ENCODE measurements around the gene CENATAC. TPM values are rescaled to one million over a fixed set of nuclear protein-coding genes. Genes with fewer than 3 reads are reported as not detected.
"Not testable (repeated sequence)": the region's sequence is repeated elsewhere in the genome, so short reads cannot be mapped to it uniquely, and the experiment has no call there.

Gene CENATAC
- total and polyA plus RNA-seq, 2 donors (not counting 1 experiment from before 2014, with no cell fraction given): 50.1 to 122 TPM

DNA sequence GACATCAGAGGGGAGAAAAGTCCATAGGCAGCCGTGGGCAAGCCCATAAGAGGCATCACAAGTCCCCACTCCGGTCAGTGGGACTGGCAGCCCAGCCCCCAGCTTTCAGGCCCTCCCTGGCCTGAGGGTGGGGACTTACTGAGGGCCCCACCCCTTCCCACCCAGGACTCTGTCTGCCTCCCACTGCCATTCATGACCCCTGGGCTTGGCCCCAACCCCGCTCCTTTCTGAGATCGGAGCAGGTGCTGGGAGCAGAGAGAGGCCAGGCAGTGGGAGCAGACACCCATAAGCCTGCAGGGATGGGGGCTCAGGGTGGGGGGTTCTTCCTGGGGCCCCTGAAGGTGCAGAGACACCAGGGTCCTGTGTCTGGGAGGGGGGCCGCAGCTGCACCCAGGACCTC is 36.7 kb upstream of the CENATAC start:
- Histone ChIP-seq H3K36me3 (replicated peaks in 1 of 2; ENCODE audit: control extremely low read depth in 1 of 2, control insufficient read depth in 1 of 2, extremely low read depth in 1 of 2, insufficient read depth in 2 of 2, low read length in 1 of 2) (no peaks in the 10 kb centered on the region), H2AFZ (ENCODE audit: insufficient read depth, low read depth, low read length, poor library complexity, severe bottlenecking) (no peak overlapping the region), H3K4me2 (replicated peaks; ENCODE audit: low read depth, low read length, poor library complexity, severe bottlenecking) (no peak overlapping the region), H3K9ac (ENCODE audit: low read length) (no peak overlapping the region), H3K4me1 (ENCODE audit: control insufficient read depth in 2 of 2, insufficient read depth in 2 of 2, low read length in 2 of 2) (peaks cover 0 to 6% of the 10 kb centered on the region in 2 donors), H3K9me3 (ENCODE audit: control extremely low read depth in 1 of 3, control insufficient read depth in 2 of 3, insufficient read depth in 1 of 3, low read length in 2 of 3) (no peaks in the 10 kb centered on the region), H3K27ac (ENCODE audit: low read length in 2 of 2) (no peak overlapping the region), H3K4me3 (ENCODE audit: control extremely low read depth in 1 of 5, extremely low read depth in 1 of 5, insufficient read depth in 1 of 5, low read depth in 2 of 5, low read length in 4 of 5) (no peak overlapping the region), H3K79me2 (ENCODE audit: control insufficient read depth, insufficient read depth, low read length) (peaks cover 8% of the 10 kb centered on the region), H4K20me1 (ENCODE audit: control insufficient read depth, insufficient read depth, low read length, poor library complexity, severe bottlenecking) (no peaks in the 10 kb centered on the region), H3K27me3 (replicated peaks in 1 of 4; ENCODE audit: control extremely low read depth in 1 of 4, control insufficient read depth in 3 of 4, insufficient read depth in 4 of 4, low read length in 3 of 4) (peaks cover 0 to 4% (median 0%) of the 10 kb centered on the region in 4 experiments)
- TF ChIP-seq EZH2 (IDR thresholded peaks at IDR 0.05; ENCODE audit: borderline replicate concordance, insufficient read depth, low read depth, low read length, poor library complexity, severe bottlenecking): no peak
- TF ChIP-seq, protein P1, sequence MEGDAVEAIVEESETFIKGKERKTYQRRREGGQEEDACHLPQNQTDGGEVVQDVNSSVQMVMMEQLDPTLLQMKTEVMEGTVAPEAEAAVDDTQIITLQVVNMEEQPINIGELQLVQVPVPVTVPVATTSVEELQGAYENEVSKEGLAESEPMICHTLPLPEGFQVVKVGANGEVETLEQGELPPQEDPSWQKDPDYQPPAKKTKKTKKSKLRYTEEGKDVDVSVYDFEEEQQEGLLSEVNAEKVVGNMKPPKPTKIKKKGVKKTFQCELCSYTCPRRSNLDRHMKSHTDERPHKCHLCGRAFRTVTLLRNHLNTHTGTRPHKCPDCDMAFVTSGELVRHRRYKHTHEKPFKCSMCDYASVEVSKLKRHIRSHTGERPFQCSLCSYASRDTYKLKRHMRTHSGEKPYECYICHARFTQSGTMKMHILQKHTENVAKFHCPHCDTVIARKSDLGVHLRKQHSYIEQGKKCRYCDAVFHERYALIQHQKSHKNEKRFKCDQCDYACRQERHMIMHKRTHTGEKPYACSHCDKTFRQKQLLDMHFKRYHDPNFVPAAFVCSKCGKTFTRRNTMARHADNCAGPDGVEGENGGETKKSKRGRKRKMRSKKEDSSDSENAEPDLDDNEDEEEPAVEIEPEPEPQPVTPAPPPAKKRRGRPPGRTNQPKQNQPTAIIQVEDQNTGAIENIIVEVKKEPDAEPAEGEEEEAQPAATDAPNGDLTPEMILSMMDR (IDR thresholded peaks at IDR 0.05): no peak
- H3K9me3 Mint-ChIP-seq (ENCODE audit: insufficient read depth): no peaks in the 10 kb centered on the region
- ATAC-seq (ENCODE audit: low read depth) (no peak), DNase-seq (no peak)
- WGBS (ENCODE audit: insufficient coverage): 95% methylated on average over 4 of the region's 5 CpGs
- no peak overlapping the region for H3K27ac Mint-ChIP-seq
- intact Hi-C loops (cut with micrococcal nuclease): no loop called here
- POLR2A ChIA-PET: no interaction called here
- peaks cover 15% of the 10 kb centered on the region for H3K27me3 Mint-ChIP-seq
- H3K4me1 Mint-ChIP-seq: peaks cover 5% of the 10 kb centered on the region
- CTCF ChIA-PET: interaction anchor here (0.8 to 1.4 kb wide), 3 partner anchors 256 to 521 kb away, joined by 3 to 5 read pairs (median 4); no protein-coding TSS in a partner anchor
- no peak overlapping the region for H3K4me3 Mint-ChIP-seq

DNA sequence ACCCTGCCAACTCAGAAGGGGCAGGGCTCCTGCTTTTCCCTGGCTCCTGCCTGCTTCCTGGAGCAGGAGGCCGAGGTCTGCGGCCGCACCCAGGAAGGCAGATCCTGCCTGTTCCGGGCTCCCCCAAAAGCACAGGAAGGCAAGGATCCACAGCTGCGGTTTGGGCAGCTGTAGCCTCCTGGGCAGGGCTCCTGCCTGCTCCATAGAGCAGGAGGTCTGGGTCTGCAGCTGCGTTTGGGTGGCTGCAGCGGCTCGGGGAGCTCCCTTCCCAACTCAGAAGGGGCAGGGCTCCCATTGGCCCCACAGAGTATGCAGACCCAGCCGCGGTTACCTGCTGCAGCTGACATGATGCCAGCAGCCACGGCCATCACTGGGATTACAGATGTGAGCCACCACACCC is 36.3 kb upstream of the CENATAC start:
- H3K9ac ChIP-seq (ENCODE audit: low read length): no peak overlapping the region
- no peaks in the 10 kb centered on the region for H3K36me3 ChIP-seq (replicated peaks in 1 of 2; ENCODE audit: control extremely low read depth in 1 of 2, control insufficient read depth in 1 of 2, extremely low read depth in 1 of 2, insufficient read depth in 2 of 2, low read length in 1 of 2)
- Mint-ChIP-seq H3K9me3 (ENCODE audit: insufficient read depth) (no peaks in the 10 kb centered on the region), H3K4me3 (no peak overlapping the region), H3K27me3 (peaks cover 11% of the 10 kb centered on the region), H3K27ac (no peak overlapping the region), H3K4me1 (peaks cover 2% of the 10 kb centered on the region)
- DNase-seq: no peak
- H3K9me3 ChIP-seq (ENCODE audit: control extremely low read depth in 1 of 3, control insufficient read depth in 2 of 3, insufficient read depth in 1 of 3, low read length in 2 of 3): no peaks in the 10 kb centered on the region
- H3K27me3 ChIP-seq (replicated peaks in 1 of 4; ENCODE audit: control extremely low read depth in 1 of 4, control insufficient read depth in 3 of 4, insufficient read depth in 4 of 4, low read length in 3 of 4): peaks cover 0 to 4% (median 0%) of the 10 kb centered on the region in 4 experiments
- no peak overlapping the region for H2AFZ ChIP-seq (ENCODE audit: insufficient read depth, low read depth, low read length, poor library complexity, severe bottlenecking)
- no peak overlapping the region for H3K4me3 ChIP-seq (ENCODE audit: control extremely low read depth in 1 of 5, extremely low read depth in 1 of 5, insufficient read depth in 1 of 5, low read depth in 2 of 5, low read length in 4 of 5)
- no peak for ATAC-seq (ENCODE audit: low read depth)
- peaks cover 4% of the 10 kb centered on the region for H3K79me2 ChIP-seq (ENCODE audit: control insufficient read depth, insufficient read depth, low read length)
- POLR2A ChIA-PET: no interaction called here
- WGBS (ENCODE audit: insufficient coverage): 81% methylated on average over 11 of the region's 11 CpGs
- H3K4me2 ChIP-seq (replicated peaks; ENCODE audit: low read depth, low read length, poor library complexity, severe bottlenecking): no peak overlapping the region
- intact Hi-C loops (cut with micrococcal nuclease): no loop called here
- CTCF ChIA-PET: no interaction called here
- peaks cover 0 to 2% of the 10 kb centered on the region in 2 donors for H3K4me1 ChIP-seq (ENCODE audit: control insufficient read depth in 2 of 2, insufficient read depth in 2 of 2, low read length in 2 of 2)
- TF ChIP-seq, protein P1 (IDR thresholded peaks at IDR 0.05): no peak
- TF ChIP-seq EZH2 (IDR thresholded peaks at IDR 0.05; ENCODE audit: borderline replicate concordance, insufficient read depth, low read depth, low read length, poor library complexity, severe bottlenecking): no peak
- H4K20me1 ChIP-seq (ENCODE audit: control insufficient read depth, insufficient read depth, low read length, poor library complexity, severe bottlenecking): no peaks in the 10 kb centered on the region
- H3K27ac ChIP-seq (ENCODE audit: low read length in 2 of 2): no peak overlapping the region

DNA sequence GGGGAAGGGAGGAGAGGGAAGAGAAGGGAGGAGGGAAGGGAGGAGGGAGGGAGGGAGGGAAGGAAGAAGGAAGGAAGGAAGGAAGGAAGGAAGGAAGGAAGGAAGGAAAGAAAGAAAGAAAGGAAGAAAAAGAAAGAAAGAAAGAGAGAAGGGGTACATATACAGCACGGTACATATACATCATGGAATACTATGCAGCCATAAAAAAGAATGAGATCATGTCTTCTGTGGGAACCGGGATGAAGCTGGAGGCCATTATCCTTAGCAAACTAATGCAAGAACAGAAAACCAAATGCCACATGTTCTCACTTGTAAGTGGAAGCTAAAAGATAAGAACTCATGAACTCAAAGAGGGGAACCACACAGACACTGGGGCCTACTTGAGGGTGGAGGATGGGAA is 28.4 kb upstream of the CENATAC start:
- H3K27ac Mint-ChIP-seq; CTCF ChIA-PET; H3K4me2 ChIP-seq (replicated peaks; ENCODE audit: low read depth, low read length, poor library complexity, severe bottlenecking); H3K36me3 ChIP-seq (replicated peaks in 1 of 2; ENCODE audit: control extremely low read depth in 1 of 2, control insufficient read depth in 1 of 2, extremely low read depth in 1 of 2, insufficient read depth in 2 of 2, low read length in 1 of 2); H3K4me1 ChIP-seq (ENCODE audit: control insufficient read depth in 2 of 2, insufficient read depth in 2 of 2, low read length in 2 of 2); POLR2A ChIA-PET; H3K27ac ChIP-seq (ENCODE audit: low read length in 2 of 2); DNase-seq; H4K20me1 ChIP-seq (ENCODE audit: control insufficient read depth, insufficient read depth, low read length, poor library complexity, severe bottlenecking); ATAC-seq (ENCODE audit: low read depth); H2AFZ ChIP-seq (ENCODE audit: insufficient read depth, low read depth, low read length, poor library complexity, severe bottlenecking); intact Hi-C loops (cut with micrococcal nuclease); H3K4me1 Mint-ChIP-seq; H3K9ac ChIP-seq (ENCODE audit: low read length); H3K9me3 ChIP-seq (ENCODE audit: control extremely low read depth in 1 of 3, control insufficient read depth in 2 of 3, insufficient read depth in 1 of 3, low read length in 2 of 3); H3K4me3 ChIP-seq (ENCODE audit: control extremely low read depth in 1 of 5, extremely low read depth in 1 of 5, insufficient read depth in 1 of 5, low read depth in 2 of 5, low read length in 4 of 5); H3K9me3 Mint-ChIP-seq (ENCODE audit: insufficient read depth); H3K79me2 ChIP-seq (ENCODE audit: control insufficient read depth, insufficient read depth, low read length); H3K4me3 Mint-ChIP-seq: not testable (repeated sequence)
- peaks cover 0 to 11% (median 2%) of the 10 kb centered on the region in 4 experiments for H3K27me3 ChIP-seq (replicated peaks in 1 of 4; ENCODE audit: control extremely low read depth in 1 of 4, control insufficient read depth in 3 of 4, insufficient read depth in 4 of 4, low read length in 3 of 4)
- WGBS (ENCODE audit: insufficient coverage): no CpG with 5 or more reads among the region's 2 CpGs
- peaks cover 13% of the 10 kb centered on the region for H3K27me3 Mint-ChIP-seq

All from B cell (primary cell).